ENCODE data around the gene TTLL8.

TTLL8 gene

GRCh38 chr22:50082197-50082715 lies 24.2 kb upstream of the TTLL8 start:
- no peak for TF ChIP-seq SIN3A (IDR thresholded peaks at IDR 0.05; ENCODE audit: borderline replicate concordance, insufficient read depth, low read length)
- no peak for TF ChIP-seq REST (IDR thresholded peaks at IDR 0.05; ENCODE audit: insufficient read depth in 1 of 2, low read depth in 2 of 2, low read length in 2 of 2)
- TF ChIP-seq POLR2AphosphoS5 (IDR thresholded peaks at IDR 0.05; ENCODE audit: low read depth, low read length): no peak
- no peak for TF ChIP-seq TAF1 (IDR thresholded peaks at IDR 0.05; ENCODE audit: borderline replicate concordance, insufficient read depth, low read length)
- TF ChIP-seq FOXP2 (optimal IDR thresholded peaks at IDR 0.05; ENCODE audit: borderline replicate concordance, extremely low read depth, extremely low read length, insufficient read depth): no peak

GRCh38 chr22:50081426-50082196 lies 23.5 kb upstream of the TTLL8 start:
- no peak for TF ChIP-seq POLR2AphosphoS5 (IDR thresholded peaks at IDR 0.05; ENCODE audit: low read depth, low read length)
- TF ChIP-seq REST (IDR thresholded peaks at IDR 0.05; ENCODE audit: insufficient read depth in 1 of 2, low read depth in 2 of 2, low read length in 2 of 2): no peak
- TF ChIP-seq SIN3A (IDR thresholded peaks at IDR 0.05; ENCODE audit: borderline replicate concordance, insufficient read depth, low read length): no peak
- TF ChIP-seq TAF1 (IDR thresholded peaks at IDR 0.05; ENCODE audit: borderline replicate concordance, insufficient read depth, low read length): no peak
- TF ChIP-seq FOXP2 (optimal IDR thresholded peaks at IDR 0.05; ENCODE audit: borderline replicate concordance, extremely low read depth, extremely low read length, insufficient read depth): no peak

GRCh38 chr22:50080077-50080465 lies 22.0 kb upstream of the TTLL8 start:
- TF ChIP-seq FOXP2 (optimal IDR thresholded peaks at IDR 0.05; ENCODE audit: borderline replicate concordance, extremely low read depth, extremely low read length, insufficient read depth) (no peak), TAF1 (IDR thresholded peaks at IDR 0.05; ENCODE audit: borderline replicate concordance, insufficient read depth, low read length) (no peak), SIN3A (IDR thresholded peaks at IDR 0.05; ENCODE audit: borderline replicate concordance, insufficient read depth, low read length) (no peak), REST (IDR thresholded peaks at IDR 0.05; ENCODE audit: insufficient read depth in 1 of 2, low read depth in 2 of 2, low read length in 2 of 2) (no peak), POLR2AphosphoS5 (IDR thresholded peaks at IDR 0.05; ENCODE audit: low read depth, low read length) (no peak)

GRCh38 chr22:50078761-50079160 lies 20.7 kb upstream of the TTLL8 start:
- TF ChIP-seq SIN3A (IDR thresholded peaks at IDR 0.05; ENCODE audit: borderline replicate concordance, insufficient read depth, low read length): no peak

- TF ChIP-seq POLR2AphosphoS5 (IDR thresholded peaks at IDR 0.05; ENCODE audit: low read depth, low read length): no peak
- no peak for TF ChIP-seq SIN3A (IDR thresholded peaks at IDR 0.05; ENCODE audit: borderline replicate concordance, insufficient read depth, low read length)
- TF ChIP-seq FOXP2 (optimal IDR thresholded peaks at IDR 0.05; ENCODE audit: borderline replicate concordance, extremely low read depth, extremely low read length, insufficient read depth): no peak
- no peak for TF ChIP-seq REST (IDR thresholded peaks at IDR 0.05; ENCODE audit: insufficient read depth in 1 of 2, low read depth in 2 of 2, low read length in 2 of 2)
- TF ChIP-seq TAF1 (IDR thresholded peaks at IDR 0.05; ENCODE audit: borderline replicate concordance, insufficient read depth, low read length): no peak
Measured at GRCh38 chr22:50078246-50078645, 20.1 kb upstream of the TTLL8 start.

Data from PFSK-1 (cell line).